ENCODE results near the gene RCVRN.

RCVRN gene

DNA sequence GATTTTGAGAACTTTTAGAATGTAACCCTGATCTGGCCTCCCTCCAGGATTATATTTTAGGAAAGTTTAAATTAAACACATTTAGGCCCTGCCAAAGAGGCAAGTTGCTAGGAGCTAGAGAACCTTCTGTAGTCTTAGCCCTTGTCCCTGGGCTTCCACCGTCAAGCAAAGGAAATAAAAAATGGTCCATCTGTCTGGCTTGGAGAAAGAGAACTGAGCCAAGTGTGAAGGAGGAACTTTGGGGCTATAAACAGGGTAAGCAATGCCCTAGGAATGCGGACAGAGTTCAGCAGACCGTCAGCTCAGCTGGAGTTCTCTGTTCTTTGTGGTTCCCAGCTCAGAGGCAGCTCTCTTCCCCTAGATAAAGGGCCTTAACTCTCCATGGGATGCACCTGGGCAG is 29.6 kb downstream of the RCVRN start:
- no peak overlapping the region for H3K27ac ChIP-seq (ENCODE audit: extremely low read depth, low read depth, low read length)
- no peak overlapping the region for H3K4me3 ChIP-seq (ENCODE audit: low read depth, low read length)
- no peaks in the 10 kb centered on the region for H3K9me3 ChIP-seq (ENCODE audit: control insufficient read depth, insufficient read depth, low read depth, low read length)
- H3K4me1 ChIP-seq (ENCODE audit: control insufficient read depth, insufficient read depth, low read length) = no peaks in the 10 kb centered on the region
- POLR2A ChIA-PET = no interaction called here
- H3K36me3 ChIP-seq (ENCODE audit: control insufficient read depth in 2 of 2, insufficient read depth in 1 of 2, low read length in 2 of 2) = no peaks in the 10 kb centered on the region
- CTCF ChIA-PET = interaction anchor here (0.6 to 1.9 kb wide), 4 partner anchors 9 to 128 kb away, joined by 3 to 6 read pairs (median 4); no protein-coding TSS in a partner anchor
- TF ChIP-seq ZNF510 (tag by site-specific recombination; IDR thresholded peaks at IDR 0.05; ENCODE audit: insufficient replicate concordance) = no peak
- no peak for TF ChIP-seq ZNF677 (tag by site-specific recombination; IDR thresholded peaks at IDR 0.05)
- TF ChIP-seq ZNF501 (tag by site-specific recombination; IDR thresholded peaks at IDR 0.05) = no peak
- no peak for TF ChIP-seq SP2 (tag by site-specific recombination; IDR thresholded peaks at IDR 0.05)
- no peak for TF ChIP-seq TCF7L2 (IDR thresholded peaks at IDR 0.05; ENCODE audit: borderline replicate concordance, low read depth, low read length)
- no peak for TF ChIP-seq ZBTB7A (tag by site-specific recombination; IDR thresholded peaks at IDR 0.05; ENCODE audit: low read depth)
- TF ChIP-seq BCL11A (tag by site-specific recombination; IDR thresholded peaks at IDR 0.05; ENCODE audit: low read depth) = no peak
- TF ChIP-seq ZNF791 (tag by site-specific recombination; IDR thresholded peaks at IDR 0.05) = no peak
- TF ChIP-seq ZNF350 (tag by site-specific recombination; IDR thresholded peaks at IDR 0.05) = no peak
- TF ChIP-seq, protein P1, sequence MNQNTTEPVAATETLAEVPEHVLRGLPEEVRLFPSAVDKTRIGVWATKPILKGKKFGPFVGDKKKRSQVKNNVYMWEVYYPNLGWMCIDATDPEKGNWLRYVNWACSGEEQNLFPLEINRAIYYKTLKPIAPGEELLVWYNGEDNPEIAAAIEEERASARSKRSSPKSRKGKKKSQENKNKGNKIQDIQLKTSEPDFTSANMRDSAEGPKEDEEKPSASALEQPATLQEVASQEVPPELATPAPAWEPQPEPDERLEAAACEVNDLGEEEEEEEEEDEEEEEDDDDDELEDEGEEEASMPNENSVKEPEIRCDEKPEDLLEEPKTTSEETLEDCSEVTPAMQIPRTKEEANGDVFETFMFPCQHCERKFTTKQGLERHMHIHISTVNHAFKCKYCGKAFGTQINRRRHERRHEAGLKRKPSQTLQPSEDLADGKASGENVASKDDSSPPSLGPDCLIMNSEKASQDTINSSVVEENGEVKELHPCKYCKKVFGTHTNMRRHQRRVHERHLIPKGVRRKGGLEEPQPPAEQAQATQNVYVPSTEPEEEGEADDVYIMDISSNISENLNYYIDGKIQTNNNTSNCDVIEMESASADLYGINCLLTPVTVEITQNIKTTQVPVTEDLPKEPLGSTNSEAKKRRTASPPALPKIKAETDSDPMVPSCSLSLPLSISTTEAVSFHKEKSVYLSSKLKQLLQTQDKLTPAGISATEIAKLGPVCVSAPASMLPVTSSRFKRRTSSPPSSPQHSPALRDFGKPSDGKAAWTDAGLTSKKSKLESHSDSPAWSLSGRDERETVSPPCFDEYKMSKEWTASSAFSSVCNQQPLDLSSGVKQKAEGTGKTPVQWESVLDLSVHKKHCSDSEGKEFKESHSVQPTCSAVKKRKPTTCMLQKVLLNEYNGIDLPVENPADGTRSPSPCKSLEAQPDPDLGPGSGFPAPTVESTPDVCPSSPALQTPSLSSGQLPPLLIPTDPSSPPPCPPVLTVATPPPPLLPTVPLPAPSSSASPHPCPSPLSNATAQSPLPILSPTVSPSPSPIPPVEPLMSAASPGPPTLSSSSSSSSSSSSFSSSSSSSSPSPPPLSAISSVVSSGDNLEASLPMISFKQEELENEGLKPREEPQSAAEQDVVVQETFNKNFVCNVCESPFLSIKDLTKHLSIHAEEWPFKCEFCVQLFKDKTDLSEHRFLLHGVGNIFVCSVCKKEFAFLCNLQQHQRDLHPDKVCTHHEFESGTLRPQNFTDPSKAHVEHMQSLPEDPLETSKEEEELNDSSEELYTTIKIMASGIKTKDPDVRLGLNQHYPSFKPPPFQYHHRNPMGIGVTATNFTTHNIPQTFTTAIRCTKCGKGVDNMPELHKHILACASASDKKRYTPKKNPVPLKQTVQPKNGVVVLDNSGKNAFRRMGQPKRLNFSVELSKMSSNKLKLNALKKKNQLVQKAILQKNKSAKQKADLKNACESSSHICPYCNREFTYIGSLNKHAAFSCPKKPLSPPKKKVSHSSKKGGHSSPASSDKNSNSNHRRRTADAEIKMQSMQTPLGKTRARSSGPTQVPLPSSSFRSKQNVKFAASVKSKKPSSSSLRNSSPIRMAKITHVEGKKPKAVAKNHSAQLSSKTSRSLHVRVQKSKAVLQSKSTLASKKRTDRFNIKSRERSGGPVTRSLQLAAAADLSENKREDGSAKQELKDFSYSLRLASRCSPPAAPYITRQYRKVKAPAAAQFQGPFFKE (tag by site-specific recombination; IDR thresholded peaks at IDR 0.05; ENCODE audit: borderline replicate concordance) = no peak
- no peak for TF ChIP-seq OSR2 (tag by site-specific recombination; IDR thresholded peaks at IDR 0.05)
- TF ChIP-seq ZNF214 (tag by site-specific recombination; IDR thresholded peaks at IDR 0.05; ENCODE audit: borderline replicate concordance) = no peak
- TF ChIP-seq ZNF48 (tag by site-specific recombination; IDR thresholded peaks at IDR 0.05) = no peak
- no peak for TF ChIP-seq ZNF558 (tag by site-specific recombination; IDR thresholded peaks at IDR 0.05)
- TF ChIP-seq KLF8 (tag by site-specific recombination; IDR thresholded peaks at IDR 0.05) = no peak
- TF ChIP-seq ZNF433 (tag by site-specific recombination; IDR thresholded peaks at IDR 0.05; ENCODE audit: low read depth) = no peak

DNA sequence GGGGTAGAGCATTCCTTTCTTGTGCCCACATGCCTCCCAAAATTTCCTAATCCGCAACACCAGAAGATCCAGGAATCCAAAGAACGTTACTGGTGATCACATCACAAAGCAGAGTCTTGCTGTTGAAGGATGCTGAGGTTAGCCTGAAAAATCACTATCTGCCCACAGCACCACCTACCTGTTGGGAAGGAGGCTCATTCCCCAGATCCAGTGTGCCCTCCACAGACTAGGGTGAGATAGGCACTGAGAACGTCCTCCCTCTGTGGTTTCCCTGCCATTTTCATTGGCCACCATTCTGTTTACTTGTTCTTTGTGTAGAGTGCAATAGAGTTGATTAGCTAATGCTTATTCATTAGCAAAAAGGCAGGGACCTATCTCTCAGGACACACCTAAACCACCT is 30.3 kb downstream of the RCVRN start:
- Histone ChIP-seq H3K36me3 (ENCODE audit: control insufficient read depth in 2 of 2, insufficient read depth in 1 of 2, low read length in 2 of 2) (no peaks in the 10 kb centered on the region), H3K27ac (ENCODE audit: extremely low read depth, low read depth, low read length) (no peak overlapping the region)
- TF ChIP-seq ZNF132 (tag by site-specific recombination; IDR thresholded peaks at IDR 0.05; ENCODE audit: borderline replicate concordance) (no peak), HOXA7 (CRISPR knock-in tag; IDR thresholded peaks at IDR 0.05; ENCODE audit: borderline replicate concordance) (no peak), ZNF626 (tag by site-specific recombination; IDR thresholded peaks at IDR 0.05) (no peak), ZNF514 (tag by site-specific recombination; IDR thresholded peaks at IDR 0.05) (no peak), ZNF211 (tag by site-specific recombination; IDR thresholded peaks at IDR 0.05; ENCODE audit: low read depth) (no peak), ZNF843 (tag by site-specific recombination; IDR thresholded peaks at IDR 0.05) (no peak), ZNF433 (tag by site-specific recombination; IDR thresholded peaks at IDR 0.05; ENCODE audit: low read depth) (no peak), ZNF366 (tag by site-specific recombination; conservative IDR thresholded peaks at IDR 0.05) (no peak), ZNF10 (tag by site-specific recombination; IDR thresholded peaks at IDR 0.05) (no peak), ZNF335 (tag by site-specific recombination; conservative IDR thresholded peaks at IDR 0.05) (no peak), ZBTB8A (tag by site-specific recombination; IDR thresholded peaks at IDR 0.05) (no peak), ZNF341 (tag by site-specific recombination; IDR thresholded peaks at IDR 0.05; ENCODE audit: low read depth) (no peak)
- TF ChIP-seq, protein P2, sequence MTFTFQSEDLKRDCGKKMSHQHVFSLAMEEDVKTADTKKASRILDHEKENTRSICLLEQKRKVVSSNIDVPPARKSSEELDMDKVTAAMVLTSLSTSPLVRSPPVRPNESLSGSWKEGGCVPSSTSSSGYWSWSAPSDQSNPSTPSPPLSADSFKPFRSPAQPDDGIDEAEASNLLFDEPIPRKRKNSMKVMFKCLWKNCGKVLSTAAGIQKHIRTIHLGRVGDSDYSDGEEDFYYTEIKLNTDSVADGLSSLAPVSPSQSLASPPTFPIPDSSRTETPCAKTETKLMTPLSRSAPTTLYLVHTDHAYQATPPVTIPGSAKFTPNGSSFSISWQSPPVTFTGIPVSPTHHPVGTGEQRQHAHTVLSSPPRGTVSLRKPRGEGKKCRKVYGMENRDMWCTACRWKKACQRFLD (tag by site-specific recombination; IDR thresholded peaks at IDR 0.05) = no peak
- TF ChIP-seq, protein P3, sequence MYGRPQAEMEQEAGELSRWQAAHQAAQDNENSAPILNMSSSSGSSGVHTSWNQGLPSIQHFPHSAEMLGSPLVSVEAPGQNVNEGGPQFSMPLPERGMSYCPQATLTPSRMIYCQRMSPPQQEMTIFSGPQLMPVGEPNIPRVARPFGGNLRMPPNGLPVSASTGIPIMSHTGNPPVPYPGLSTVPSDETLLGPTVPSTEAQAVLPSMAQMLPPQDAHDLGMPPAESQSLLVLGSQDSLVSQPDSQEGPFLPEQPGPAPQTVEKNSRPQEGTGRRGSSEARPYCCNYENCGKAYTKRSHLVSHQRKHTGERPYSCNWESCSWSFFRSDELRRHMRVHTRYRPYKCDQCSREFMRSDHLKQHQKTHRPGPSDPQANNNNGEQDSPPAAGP (tag by site-specific recombination; IDR thresholded peaks at IDR 0.05) = no peak

More for the DNA sequence above, 30.3 kb downstream of the RCVRN start:
- Histone ChIP-seq H3K4me3 (ENCODE audit: low read depth, low read length) (no peak overlapping the region), H3K4me1 (ENCODE audit: control insufficient read depth, insufficient read depth, low read length) (no peaks in the 10 kb centered on the region), H3K9me3 (ENCODE audit: control insufficient read depth, insufficient read depth, low read depth, low read length) (no peaks in the 10 kb centered on the region)
- ChIA-PET CTCF (interaction anchor here (0.6 to 2.2 kb wide), 8 partner anchors 9 to 351 kb away, joined by 3 to 16 read pairs (median 4); no protein-coding TSS in a partner anchor), POLR2A (no interaction called here)
